ENCODE measurements around the gene FCHSD2. TPM values are rescaled to one million over a fixed set of nuclear protein-coding genes. Genes with fewer than 3 reads are reported as not detected.

FCHSD2 gene
- 11.7 and 39.3 TPM in 2 replicates for total RNA-seq (2011; cell fraction: chromatin; rRNA removed; ENCODE audit: low replicate concordance)
- total RNA-seq (2011; cell fraction: nucleolus; rRNA removed): 6.3 and 8.0 TPM in 2 replicates
- total RNA-seq (2011; cell fraction: nucleoplasm; rRNA removed): 8.4 and 12.2 TPM in 2 replicates
- total RNA-seq (2014; rRNA removed): 2.2 and 2.4 TPM in 2 replicates
- total RNA-seq (2014; rRNA removed; fragmentation: Illumina TruSeq; extraction: Trizol): 6.4 and 8.8 TPM in 2 replicates
- total RNA-seq (2015; rRNA removed; fragmentation: Illumina TruSeq; extraction: Trizol): 6.3 and 7.9 TPM in 2 replicates
- 14.0 and 14.7 TPM in 2 replicates for total RNA-seq (2021)
- 8.0 and 8.2 TPM in 2 replicates for polyA plus RNA-seq (2011; rRNA removed)
- 3.9 and 5.4 TPM in 2 replicates for polyA plus RNA-seq (2011; cell fraction: cytosol; rRNA removed)
- polyA plus RNA-seq (2011; cell fraction: nucleus; rRNA removed): 9.0 and 9.5 TPM in 2 replicates
- 7.6 and 9.4 TPM in 2 replicates for polyA plus RNA-seq (2012)
- polyA plus RNA-seq (2014; fragmentation: Illumina TruSeq; extraction: Trizol): 9.1 and 10.8 TPM in 2 replicates
- 1 to 10 TPM; 1.8 to 3.2 TPM for polyA plus RNA-seq (2014; fragmentation: Nextera tagmentation; extraction: Ambion mirVana)
- 8.7 and 9.0 TPM in 2 replicates for polyA plus RNA-seq (2014; rRNA removed)
- 9.1 and 10.5 TPM in 2 replicates for polyA minus RNA-seq (2011; rRNA and poly(A)+ RNA removed)
- 8.4 and 10.1 TPM in 2 replicates for polyA minus RNA-seq (2011; cell fraction: cytosol; rRNA and poly(A)+ RNA removed)
- 5.5 and 9.7 TPM in 2 replicates for polyA minus RNA-seq (2011; cell fraction: nucleus; rRNA and poly(A)+ RNA removed)
- Bru-seq, nascent RNA: percentile 62 among the genes with signal in this experiment
- percentile 68 among the genes with signal in this experiment for BruChase-seq, experiment 1, labeled RNA remaining after a 2-hour chase
- BruChase-seq, experiment 2, labeled RNA remaining after a 6-hour chase: percentile 64 among the genes with signal in this experiment
- long read RNA-seq, experiment 1, transcript FCHSD2-204 (20 exons, 3,154 nt): major isoform, 14 of 41 reads
- long read RNA-seq, experiment 1, partial matches to known transcripts: 20 of 41 reads
- long read RNA-seq, experiment 1, other reads (novel, unspliced or antisense): 7 of 41 reads
- long read RNA-seq, experiment 2, partial matches to known transcripts: 0 of 5 reads
- long read RNA-seq, experiment 2, other reads (novel, unspliced or antisense): 5 of 5 reads
- long read RNA-seq, experiment 3, partial matches to known transcripts: 2 of 2 reads
- long read RNA-seq, experiment 3, other reads (novel, unspliced or antisense): 0 of 2 reads

DNA sequence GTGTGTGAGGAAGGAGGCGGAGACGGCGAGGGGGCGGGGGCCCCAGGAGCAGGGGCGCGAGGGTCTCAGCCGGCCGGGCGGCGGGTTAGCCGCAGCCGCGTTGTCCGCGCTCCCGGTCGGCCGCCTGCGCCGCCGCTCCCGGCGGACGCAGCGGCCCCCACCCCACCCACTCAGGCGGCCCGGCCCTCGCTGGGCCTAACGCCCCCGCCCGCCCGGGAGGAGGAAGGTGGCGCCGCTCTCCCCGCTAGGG lies at the start of gene FCHSD2:
Gene FCHSD2, minus strand, starts transcription at position 191 of the 250 bp plus-strand sequence. CDS start 441 bp downstream, outside the sequence.
- ATAC-seq: no peak
- in situ Hi-C loops (cut with MboI) (no loop called here), intact Hi-C loops (cut with micrococcal nuclease) (no loop called here)
- no peaks in the 10 kb centered on the region for H3K9me1 ChIP-seq (ENCODE audit: control insufficient read depth, insufficient read depth, low read length)
- H3K4me3 ChIP-seq: peak within 1 kb of the TSS; percentile 92
- peak within 1 kb of the TSS; percentile 98 for H2AFZ ChIP-seq (ENCODE audit: low read depth, low read length)
- DNase-seq (ENCODE audit: extremely low read depth in 1 of 4, low spot score in 3 of 4): peak in 2 of 4 experiments; percentile 92 to 93
- peaks cover 15% of the 10 kb centered on the region for H3K36me3 ChIP-seq (ENCODE audit: control insufficient read depth, insufficient read depth, low read length)
- H3K79me2 ChIP-seq (ENCODE audit: control insufficient read depth, insufficient read depth, low read length): peaks cover 25% of the 10 kb centered on the region
- peak within 1 kb of the TSS; percentile 90 for H3K4me2 ChIP-seq (ENCODE audit: insufficient read depth, low read length)
- H3K4me1 ChIP-seq (replicated peaks in 1 of 2; ENCODE audit: control insufficient read depth in 2 of 2, insufficient read depth in 2 of 2, low read length in 2 of 2): peaks cover 26 to 36% of the 10 kb centered on the region in 2 experiments
- 0% methylated on average over 1 of the region's 35 CpGs for WGBS (ENCODE audit: insufficient coverage, low coverage, missing lambda C conversion rate)
- no peaks in the 10 kb centered on the region for H3K9me3 ChIP-seq (replicated peaks; ENCODE audit: control insufficient read depth, insufficient read depth, low read depth, low read length)
- H3K27me3 ChIP-seq (ENCODE audit: control insufficient read depth in 2 of 2, insufficient read depth in 2 of 2, low read length in 2 of 2): no peaks in the 10 kb centered on the region
- BruUV-seq (replicated peaks): no TSS peak
- ChIA-PET POLR2A (interaction anchor here (0.6 to 1.5 kb wide), 18 partner anchors 8 to 531 kb away, joined by 3 to 12 read pairs (median 3); no protein-coding TSS in a partner anchor), CTCF (ENCODE audit: low intra/inter-chr PET ratio) (interaction anchor here (0.8 to 0.9 kb wide), 2 partner anchors 37 to 43 kb away, joined by 4 to 7 read pairs; no protein-coding TSS in a partner anchor)
- no peak for FAIRE-seq
- peak within 1 kb of the TSS; percentile 97 for H3K27ac ChIP-seq (ENCODE audit: extremely low read depth, low read depth, low read length)
- peaks cover 8% of the 10 kb centered on the region; the same call in 1 of the 2 replicates for H4K20me1 ChIP-seq (replicated peaks; ENCODE audit: control insufficient read depth, insufficient read depth, low read length)
- peak within 1 kb of the TSS; percentile 92 to 95 for H3K9ac ChIP-seq (ENCODE audit: insufficient read depth in 1 of 2, low read depth in 2 of 2, low read length in 2 of 2)
- TF ChIP-seq SRSF1 (IDR thresholded peaks at IDR 0.05; ENCODE audit: low read depth, low read length) (0 out of 2 replicates have a peak, but pooled peaks have one; percentile 39), NCOA1 (IDR thresholded peaks at IDR 0.05; ENCODE audit: low read depth) (no peak), KDM5B (IDR thresholded peaks at IDR 0.05; ENCODE audit: insufficient replicate concordance, low read depth, low read length) (peak; percentile 22), ZNF174 (CRISPR knock-in tag; IDR thresholded peaks at IDR 0.05) (no peak), ZNF316 (IDR thresholded peaks at IDR 0.05) (no peak), ZNF766 (CRISPR knock-in tag; conservative IDR thresholded peaks at IDR 0.05) (no peak), NONO (IDR thresholded peaks at IDR 0.05; ENCODE audit: low read depth in 2 of 2, low read length in 1 of 2) (0 out of 4 replicates have a peak, but pooled peaks of 1 of the 2 experiments have one; percentile 25), HMGN3 (IDR thresholded peaks at IDR 0.05; ENCODE audit: borderline replicate concordance, extremely low read depth, insufficient read length, low read depth, low read length) (peak; percentile 25), ZBTB7A (IDR thresholded peaks at IDR 0.05; ENCODE audit: borderline replicate concordance, control insufficient read depth, low read depth, low read length) (0 out of 2 replicates have a peak, but pooled peaks have one; percentile 75), POLR2AphosphoS5 (IDR thresholded peaks at IDR 0.05; ENCODE audit: control insufficient read depth, insufficient read depth, low read depth, low read length) (0 out of 2 replicates have a peak, but pooled peaks have one; percentile 10), EGR1 (conservative IDR thresholded peaks at IDR 0.05) (peak; percentile 71), PHF8 (IDR thresholded peaks at IDR 0.05; ENCODE audit: borderline replicate concordance, low read length) (peak; percentile 81; the same call in 1 of the 2 replicates)
- TF ChIP-seq, protein P1, sequence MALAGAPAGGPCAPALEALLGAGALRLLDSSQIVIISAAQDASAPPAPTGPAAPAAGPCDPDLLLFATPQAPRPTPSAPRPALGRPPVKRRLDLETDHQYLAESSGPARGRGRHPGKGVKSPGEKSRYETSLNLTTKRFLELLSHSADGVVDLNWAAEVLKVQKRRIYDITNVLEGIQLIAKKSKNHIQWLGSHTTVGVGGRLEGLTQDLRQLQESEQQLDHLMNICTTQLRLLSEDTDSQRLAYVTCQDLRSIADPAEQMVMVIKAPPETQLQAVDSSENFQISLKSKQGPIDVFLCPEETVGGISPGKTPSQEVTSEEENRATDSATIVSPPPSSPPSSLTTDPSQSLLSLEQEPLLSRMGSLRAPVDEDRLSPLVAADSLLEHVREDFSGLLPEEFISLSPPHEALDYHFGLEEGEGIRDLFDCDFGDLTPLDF (CRISPR knock-in tag; IDR thresholded peaks at IDR 0.05): no peak
- TF ChIP-seq, protein P2, sequence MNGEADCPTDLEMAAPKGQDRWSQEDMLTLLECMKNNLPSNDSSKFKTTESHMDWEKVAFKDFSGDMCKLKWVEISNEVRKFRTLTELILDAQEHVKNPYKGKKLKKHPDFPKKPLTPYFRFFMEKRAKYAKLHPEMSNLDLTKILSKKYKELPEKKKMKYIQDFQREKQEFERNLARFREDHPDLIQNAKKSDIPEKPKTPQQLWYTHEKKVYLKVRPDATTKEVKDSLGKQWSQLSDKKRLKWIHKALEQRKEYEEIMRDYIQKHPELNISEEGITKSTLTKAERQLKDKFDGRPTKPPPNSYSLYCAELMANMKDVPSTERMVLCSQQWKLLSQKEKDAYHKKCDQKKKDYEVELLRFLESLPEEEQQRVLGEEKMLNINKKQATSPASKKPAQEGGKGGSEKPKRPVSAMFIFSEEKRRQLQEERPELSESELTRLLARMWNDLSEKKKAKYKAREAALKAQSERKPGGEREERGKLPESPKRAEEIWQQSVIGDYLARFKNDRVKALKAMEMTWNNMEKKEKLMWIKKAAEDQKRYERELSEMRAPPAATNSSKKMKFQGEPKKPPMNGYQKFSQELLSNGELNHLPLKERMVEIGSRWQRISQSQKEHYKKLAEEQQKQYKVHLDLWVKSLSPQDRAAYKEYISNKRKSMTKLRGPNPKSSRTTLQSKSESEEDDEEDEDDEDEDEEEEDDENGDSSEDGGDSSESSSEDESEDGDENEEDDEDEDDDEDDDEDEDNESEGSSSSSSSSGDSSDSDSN (IDR thresholded peaks at IDR 0.05; ENCODE audit: borderline replicate concordance in 1 of 2, low read depth in 2 of 2, low read length in 2 of 2): peak in 1 of 2 experiments; percentile 62; a peak in 2 of 4 replicates

All from K562 (cell line).